Bronchial epithelial cell (primary cell): ENCODE measurements around the gene MBNL3. TPM values are rescaled to one million over a fixed set of nuclear protein-coding genes. Genes with fewer than 3 reads are reported as not detected.
"Not testable (repeated sequence)": the region's sequence is repeated elsewhere in the genome, so short reads cannot be mapped to it uniquely, and the experiment has no call there.

Experiments
- DNase-seq: peaks from one replicate; pipeline ENCODE4 v3.0.0-alpha.2; 2010; ENCODE audit warnings: low read depth
- FAIRE-seq: peaks from 2 replicates; lab custom pipeline; 2011; peaks lifted over from hg19 to GRCh38; lab: Jason Lieb, UNC
- H3K27me3 ChIP-seq: 2 replicates; pipeline ENCODE4 v1.5.1; 2011; ENCODE audit warnings: low read length; ENCODE audit not compliant: control insufficient read depth, insufficient read depth
- H3K36me3 ChIP-seq: 2 replicates; pipeline ENCODE4 v1.5.1; 2011; ENCODE audit warnings: low read length; ENCODE audit not compliant: control insufficient read depth, insufficient read depth
- H3K4me3 ChIP-seq: 2 replicates; pipeline ENCODE4 v1.5.1; 2011; ENCODE audit warnings: mild to moderate bottlenecking, low read depth, low read length, control low read depth
- CTCF ChIP-seq: IDR thresholded peaks from 2 replicates; pipeline ENCODE4 v1.5.1; 2011; ENCODE audit warnings: mild to moderate bottlenecking, moderate library complexity, low read length, control low read depth, inconsistent platforms; ENCODE audit not compliant: insufficient read depth, severe bottlenecking
- total RNA-seq: library from RNA; depleted of rRNA; stranded (reverse); fragments of >200 nt; gene quantifications from 2 replicates; pipeline ENCODE4 v1.2.1, GENCODE V29; 2014

The MBNL3 gene
- total RNA-seq, 1 donor from 2014 or later = 3.7 TPM

- no peak for FAIRE-seq
Observed at GRCh38 chrX:132353430-132353829, 135.4 kb downstream of the MBNL3 start.

GRCh38 chrX:132336172-132336571, 152.7 kb downstream of the MBNL3 start:
- Histone ChIP-seq H3K36me3 (no peaks in the 10 kb centered on the region), H3K27me3 (no peaks in the 10 kb centered on the region), H3K4me3 (no peak overlapping the region)
- no peak for DNase-seq
- TF ChIP-seq CTCF = no peak
- FAIRE-seq = no peak

More at GRCh38 chrX:132353430-132353829, 135.4 kb downstream of the MBNL3 start:
- Histone ChIP-seq H3K36me3 (no peaks in the 10 kb centered on the region), H3K4me3 (no peak overlapping the region), H3K27me3 (no peaks in the 10 kb centered on the region)
- no peak for TF ChIP-seq CTCF
- no peak for DNase-seq

- Histone ChIP-seq H3K36me3 (no peaks in the 10 kb centered on the region), H3K4me3 (no peak overlapping the region), H3K27me3 (no peaks in the 10 kb centered on the region)
- DNase-seq = no peak
- TF ChIP-seq CTCF = no peak
- FAIRE-seq = no peak
Observed at GRCh38 chrX:132333351-132333750, 155.5 kb downstream of the MBNL3 start.

- FAIRE-seq (no peak), DNase-seq (no peak)
- no peak for TF ChIP-seq CTCF
Observed at GRCh38 chrX:132331532-132331931, 157.3 kb downstream of the MBNL3 start.

GRCh38 chrX:132331000-132331399, 157.8 kb downstream of the MBNL3 start:
- Histone ChIP-seq H3K4me3 (no peak overlapping the region), H3K27me3 (no peaks in the 10 kb centered on the region), H3K36me3 (no peaks in the 10 kb centered on the region)
- DNase-seq (no peak), FAIRE-seq (no peak)
- no peak for TF ChIP-seq CTCF

More at GRCh38 chrX:132331532-132331931, 157.3 kb downstream of the MBNL3 start:
- no peak overlapping the region for H3K4me3 ChIP-seq
- no peaks in the 10 kb centered on the region for H3K27me3 ChIP-seq
- H3K36me3 ChIP-seq = no peaks in the 10 kb centered on the region

- H3K36me3 ChIP-seq = no peaks in the 10 kb centered on the region
- FAIRE-seq (no peak), DNase-seq (peak; percentile 30)
- no peaks in the 10 kb centered on the region for H3K27me3 ChIP-seq
- H3K4me3 ChIP-seq = no peak overlapping the region
- TF ChIP-seq CTCF = no peak
Observed at GRCh38 chrX:132330156-132330729, 158.6 kb downstream of the MBNL3 start.

GRCh38 chrX:132326960-132327359, 161.9 kb downstream of the MBNL3 start:
- FAIRE-seq, H3K27me3 ChIP-seq, H3K36me3 ChIP-seq, DNase-seq, H3K4me3 ChIP-seq: not testable (repeated sequence)
